ENCODE measurements around the gene SGCA. TPM values are rescaled to one million over a fixed set of nuclear protein-coding genes. Genes with fewer than 3 reads are reported as not detected.
A peak's percentile ranks its signal among the peaks of the same experiment; 100 is the strongest.

The SGCA gene
- total and polyA plus RNA-seq, 9 of the 15 experiments (the other 6 are each of a cell fraction or from before 2014, with no cell fraction given): not detected

DNA sequence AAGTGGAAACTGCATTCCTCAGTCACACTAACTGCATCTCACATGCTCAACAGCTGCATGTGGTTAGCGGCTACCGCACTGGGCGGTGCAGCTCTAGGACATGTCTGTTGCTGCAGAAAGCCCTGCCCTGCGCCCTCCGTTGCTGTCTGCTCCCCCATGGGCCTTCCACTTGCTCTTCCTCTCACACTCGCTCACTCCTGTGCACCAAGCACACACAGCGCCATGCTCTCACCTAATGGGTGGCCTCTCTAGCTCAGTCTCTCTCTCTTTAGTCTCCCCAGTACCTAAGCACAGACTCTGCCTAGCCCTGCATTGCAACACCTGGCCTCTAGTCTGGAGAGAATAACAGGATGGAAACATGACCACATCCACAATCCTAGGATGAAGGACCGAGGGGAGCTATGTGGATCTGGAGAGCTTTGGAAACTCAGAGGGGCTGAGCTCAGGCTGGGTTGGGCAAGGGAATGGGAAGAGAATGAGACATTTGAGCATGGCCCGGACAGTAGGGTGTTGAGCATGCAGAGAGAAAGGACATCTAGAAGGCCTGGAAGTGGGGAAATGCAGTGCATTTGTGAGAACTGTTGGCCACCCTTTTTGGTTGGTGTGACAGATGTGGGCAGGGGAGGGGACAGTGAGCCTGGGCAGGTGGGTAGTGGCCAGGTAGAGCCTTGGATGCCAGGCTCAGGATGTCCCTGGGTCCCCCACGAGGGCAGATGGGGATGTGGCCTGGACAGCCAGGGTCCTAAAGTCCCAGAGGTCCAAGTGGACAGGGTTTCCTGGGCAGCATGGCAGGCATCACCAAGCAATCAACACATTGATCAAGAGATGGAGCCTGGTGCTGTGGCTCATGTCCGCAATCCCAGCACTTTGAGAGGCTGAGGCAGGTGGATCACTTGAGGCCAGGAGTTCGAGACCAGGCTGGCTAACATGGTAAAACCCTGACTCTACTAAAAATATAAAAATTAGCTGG is 16.1 kb downstream of the SGCA start:
- Histone ChIP-seq H3K9ac (ENCODE audit: insufficient read depth in 1 of 2, low read depth in 2 of 2, low read length in 2 of 2) (no peak overlapping the region; a peak in 1 of 4 replicates), H3K36me3 (ENCODE audit: control insufficient read depth, insufficient read depth, low read length) (no peaks in the 10 kb centered on the region), H2AFZ (ENCODE audit: low read depth, low read length) (no peak overlapping the region), H3K4me1 (replicated peaks in 1 of 2; ENCODE audit: control insufficient read depth in 2 of 2, insufficient read depth in 2 of 2, low read length in 2 of 2) (peaks cover 8 to 33% of the 10 kb centered on the region in 2 experiments; a peak in 4 of 5 replicates), H3K4me3 (no peak overlapping the region), H3K9me1 (ENCODE audit: control insufficient read depth, insufficient read depth, low read length) (no peaks in the 10 kb centered on the region), H3K27ac (ENCODE audit: extremely low read depth, low read depth, low read length) (no peak overlapping the region), H3K79me2 (ENCODE audit: control insufficient read depth, insufficient read depth, low read length) (no peaks in the 10 kb centered on the region), H3K27me3 (ENCODE audit: control insufficient read depth in 2 of 2, insufficient read depth in 2 of 2, low read length in 2 of 2) (peaks cover 38 to 59% of the 10 kb centered on the region in 2 experiments), H3K4me2 (ENCODE audit: insufficient read depth, low read length) (no peak overlapping the region), H4K20me1 (replicated peaks; ENCODE audit: control insufficient read depth, insufficient read depth, low read length) (no peaks in the 10 kb centered on the region; the same call in 1 of the 2 replicates), H3K9me3 (replicated peaks; ENCODE audit: control insufficient read depth, insufficient read depth, low read depth, low read length) (no peaks in the 10 kb centered on the region)
- CTCF ChIA-PET (ENCODE audit: low intra/inter-chr PET ratio): no interaction called here
- in situ Hi-C loops (cut with MboI) (no loop called here), intact Hi-C loops (cut with micrococcal nuclease) (no loop called here)
- TF ChIP-seq TAF9B (IDR thresholded peaks at IDR 0.05; ENCODE audit: partially characterized antibody) (no peak), CEBPB (tag; IDR thresholded peaks at IDR 0.05) (peak; percentile 22; the same call in 1 of the 2 replicates)
- BruUV-seq (replicated peaks): no TSS peak
- FAIRE-seq: no peak
- no peak for DNase-seq (ENCODE audit: extremely low read depth in 1 of 4, low spot score in 3 of 4)
- POLR2A ChIA-PET: interaction anchor here (1.0 kb wide), 1 partner anchor 110 kb away, joined by 3 read pairs; no protein-coding TSS in a partner anchor
- ATAC-seq: no peak
- 11% methylated on average over 11 of the region's 12 CpGs for WGBS (ENCODE audit: insufficient coverage, low coverage, missing lambda C conversion rate)

DNA sequence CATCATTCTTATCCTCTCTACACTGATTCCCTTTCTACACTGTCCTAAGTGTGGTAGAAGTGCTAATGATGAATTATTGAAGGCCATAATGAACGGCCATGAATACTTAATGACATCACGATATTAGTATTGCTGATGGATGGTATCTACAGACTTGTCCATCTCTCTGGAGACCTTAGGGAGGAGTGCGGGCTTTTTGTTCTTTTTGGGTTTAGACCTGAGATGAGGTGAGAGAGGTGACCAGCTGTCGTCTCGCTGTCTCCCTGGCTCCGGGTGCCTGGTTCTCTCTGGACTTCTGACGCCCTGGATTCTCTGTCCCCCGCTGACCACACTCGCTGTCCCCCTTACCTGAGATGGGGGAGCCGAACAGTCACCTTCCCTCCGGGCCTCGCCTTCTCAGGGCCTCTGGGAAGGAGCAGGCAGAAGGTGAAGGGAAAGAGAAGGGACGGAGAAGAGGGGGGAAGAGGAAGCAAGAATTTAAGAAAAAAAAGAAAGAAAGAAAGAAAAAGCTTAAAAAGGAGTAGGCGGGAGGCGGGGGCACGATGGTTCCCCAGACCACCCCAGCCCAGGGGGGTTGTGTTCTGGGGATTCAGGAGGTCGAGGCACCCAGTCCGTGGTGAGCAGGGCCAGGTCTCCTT is 17.1 kb downstream of the SGCA start:
- BruUV-seq (replicated peaks): no TSS peak
- no peak for FAIRE-seq
- no peak for TF ChIP-seq POLR2G (IDR thresholded peaks at IDR 0.05; ENCODE audit: low read depth, low read length)
- TF ChIP-seq, protein P1, sequence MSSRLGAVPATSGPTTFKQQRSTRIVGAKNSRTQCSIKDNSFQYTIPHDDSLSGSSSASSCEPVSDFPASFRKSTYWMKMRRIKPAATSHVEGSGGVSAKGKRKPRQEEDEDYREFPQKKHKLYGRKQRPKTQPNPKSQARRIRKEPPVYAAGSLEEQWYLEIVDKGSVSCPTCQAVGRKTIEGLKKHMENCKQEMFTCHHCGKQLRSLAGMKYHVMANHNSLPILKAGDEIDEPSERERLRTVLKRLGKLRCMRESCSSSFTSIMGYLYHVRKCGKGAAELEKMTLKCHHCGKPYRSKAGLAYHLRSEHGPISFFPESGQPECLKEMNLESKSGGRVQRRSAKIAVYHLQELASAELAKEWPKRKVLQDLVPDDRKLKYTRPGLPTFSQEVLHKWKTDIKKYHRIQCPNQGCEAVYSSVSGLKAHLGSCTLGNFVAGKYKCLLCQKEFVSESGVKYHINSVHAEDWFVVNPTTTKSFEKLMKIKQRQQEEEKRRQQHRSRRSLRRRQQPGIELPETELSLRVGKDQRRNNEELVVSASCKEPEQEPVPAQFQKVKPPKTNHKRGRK (tag; IDR thresholded peaks at IDR 0.05): peak; percentile 83
- Histone ChIP-seq H3K9ac (ENCODE audit: insufficient read depth in 1 of 2, low read depth in 2 of 2, low read length in 2 of 2) (no peak overlapping the region; a peak in 1 of 4 replicates), H3K36me3 (ENCODE audit: control insufficient read depth, insufficient read depth, low read length) (no peaks in the 10 kb centered on the region), H3K4me2 (ENCODE audit: insufficient read depth, low read length) (no peak overlapping the region), H3K27ac (ENCODE audit: extremely low read depth, low read depth, low read length) (no peak overlapping the region), H2AFZ (ENCODE audit: low read depth, low read length) (no peak overlapping the region), H3K4me3 (no peak overlapping the region), H3K9me1 (ENCODE audit: control insufficient read depth, insufficient read depth, low read length) (no peaks in the 10 kb centered on the region), H3K79me2 (ENCODE audit: control insufficient read depth, insufficient read depth, low read length) (no peaks in the 10 kb centered on the region), H3K4me1 (replicated peaks in 1 of 2; ENCODE audit: control insufficient read depth in 2 of 2, insufficient read depth in 2 of 2, low read length in 2 of 2) (peaks cover 8 to 29% of the 10 kb centered on the region in 2 experiments; a peak in 4 of 5 replicates), H3K27me3 (ENCODE audit: control insufficient read depth in 2 of 2, insufficient read depth in 2 of 2, low read length in 2 of 2) (peaks cover 44 to 69% of the 10 kb centered on the region in 2 experiments), H4K20me1 (replicated peaks; ENCODE audit: control insufficient read depth, insufficient read depth, low read length) (no peaks in the 10 kb centered on the region; the same call in 1 of the 2 replicates), H3K9me3 (replicated peaks; ENCODE audit: control insufficient read depth, insufficient read depth, low read depth, low read length) (no peaks in the 10 kb centered on the region)
- in situ Hi-C loops (cut with MboI) (no loop called here), intact Hi-C loops (cut with micrococcal nuclease) (no loop called here)
- CTCF ChIA-PET (ENCODE audit: low intra/inter-chr PET ratio): no interaction called here
- no peak for DNase-seq (ENCODE audit: extremely low read depth in 1 of 4, low spot score in 3 of 4)
- POLR2A ChIA-PET: interaction anchor here (1.0 kb wide), 1 partner anchor 109 kb away, joined by 3 read pairs; no protein-coding TSS in a partner anchor
- ATAC-seq: no peak
- 7% methylated on average over 16 of the region's 18 CpGs for WGBS (ENCODE audit: insufficient coverage, low coverage, missing lambda C conversion rate)
